HG02759 (cell line): Measurements from ENCODE around the gene SLC2A11.

ENCODE experiments used
- ATAC-seq: cut with Tn5 transposase; IDR thresholded peaks from one replicate; pipeline ENCODE4 v1.9.1; 2021; ENCODE audit warnings: mild to moderate bottlenecking, moderate library complexity; ENCODE audit not compliant: unreplicated experiment

Gene SLC2A11

DNA sequence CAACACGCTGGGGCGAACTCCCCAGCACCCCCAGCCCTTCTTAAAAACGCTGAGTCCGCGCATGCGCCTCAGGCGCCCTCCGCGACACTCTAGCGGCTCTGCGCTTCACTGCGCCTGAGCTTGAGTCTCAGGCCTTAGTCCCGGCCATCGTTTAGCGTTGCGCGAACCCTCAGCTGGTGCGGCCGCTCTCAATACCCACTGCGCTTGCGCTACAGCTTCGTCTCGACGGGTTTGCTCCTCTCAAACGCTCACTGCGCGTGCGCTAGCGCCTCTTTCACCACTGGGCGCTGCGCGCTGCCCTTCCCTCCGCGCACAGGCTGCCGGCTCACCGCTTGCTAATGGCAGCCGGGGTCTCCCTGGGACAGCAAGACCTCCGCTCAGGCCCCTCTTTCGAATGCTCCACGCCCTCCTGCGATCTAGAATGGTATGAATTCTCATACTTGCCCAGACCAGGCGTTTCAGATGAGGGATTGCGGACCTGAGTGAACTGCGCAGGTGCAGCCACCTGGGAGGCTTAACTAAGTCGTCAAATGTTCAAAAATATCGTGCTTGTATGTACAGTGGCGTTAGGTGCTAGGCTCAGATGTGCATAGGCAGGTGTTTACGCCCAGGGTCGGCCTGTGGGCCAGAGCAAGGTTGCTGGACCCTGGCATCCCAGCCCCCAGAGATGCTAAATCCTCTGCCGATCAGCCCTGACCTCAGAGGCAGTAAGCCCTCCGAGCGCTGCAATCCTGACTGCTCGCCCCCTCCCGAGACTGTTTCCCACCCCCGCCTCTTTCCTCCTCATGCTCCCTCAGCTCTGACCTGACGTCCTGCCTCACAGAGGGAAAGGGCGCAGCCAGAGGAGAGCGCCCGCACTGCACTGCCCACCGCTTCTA is at the start of gene SLC2A11:
Gene SLC2A11 (plus strand): TSS at position 270 of the 878 bp plus-strand sequence. CDS start 125 bp downstream, at position 395.
- peak; percentile 96 for ATAC-seq

DNA sequence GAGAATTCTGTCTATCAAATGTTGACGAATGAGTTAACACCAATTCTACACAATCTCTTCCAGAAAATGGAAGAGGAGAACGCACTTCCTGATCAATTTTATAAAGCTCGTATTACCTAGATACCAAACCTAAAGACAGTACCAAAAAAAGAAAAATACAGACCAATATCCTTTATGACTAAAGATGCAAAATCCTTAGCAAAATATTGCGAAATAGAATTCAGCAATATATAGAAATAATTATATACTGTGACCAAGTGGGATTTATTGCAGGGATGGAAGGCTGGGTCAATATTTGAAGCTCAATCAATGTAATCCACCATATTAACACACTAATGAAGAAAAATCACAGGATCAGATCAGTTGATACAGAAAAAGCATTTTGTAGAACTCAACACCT is 45.3 kb upstream of the SLC2A11 start:
- no peak for ATAC-seq

GRCh38 chr22:23815541-23816155 is 42.0 kb upstream of the SLC2A11 start:
- ATAC-seq = no peak

DNA sequence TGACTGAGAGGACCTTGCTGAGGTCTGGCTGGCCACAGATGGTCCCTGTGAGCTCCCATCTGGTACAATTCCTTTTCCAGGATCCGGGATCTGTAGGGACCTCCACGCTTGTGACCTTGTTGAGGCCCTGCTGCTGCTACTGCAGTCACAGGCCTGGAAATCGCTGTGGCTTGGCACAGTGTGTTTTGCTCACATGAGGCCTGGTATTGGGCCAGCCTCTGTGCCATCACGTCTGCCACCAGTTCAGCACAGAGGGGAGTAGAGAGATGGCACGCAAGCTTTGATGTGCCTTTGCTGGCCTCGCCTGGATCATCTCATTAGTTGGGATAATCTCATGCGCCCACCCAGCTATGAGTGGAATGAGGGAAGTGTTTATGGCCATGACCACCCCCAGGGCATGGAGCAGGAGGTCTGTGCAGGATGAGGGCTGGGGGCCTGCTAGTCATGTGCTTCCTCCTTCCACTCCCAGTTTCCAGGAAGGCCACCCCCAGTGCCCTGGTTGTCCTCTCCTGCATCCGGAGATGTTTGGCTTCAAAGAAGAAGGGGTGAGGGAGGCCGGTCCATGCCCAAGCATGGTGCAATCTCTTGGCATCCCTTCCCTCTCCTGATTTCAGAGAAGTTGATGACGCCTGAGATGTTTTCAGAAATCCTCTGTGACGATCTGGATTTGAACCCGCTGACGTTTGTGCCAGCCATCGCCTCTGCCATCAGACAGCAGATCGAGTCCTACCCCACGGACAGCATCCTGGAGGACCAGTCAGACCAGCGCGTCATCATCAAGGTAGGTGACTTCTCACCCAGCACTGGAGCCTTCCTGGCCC is 41.3 kb upstream of the SLC2A11 start:
- ATAC-seq = no peak

DNA sequence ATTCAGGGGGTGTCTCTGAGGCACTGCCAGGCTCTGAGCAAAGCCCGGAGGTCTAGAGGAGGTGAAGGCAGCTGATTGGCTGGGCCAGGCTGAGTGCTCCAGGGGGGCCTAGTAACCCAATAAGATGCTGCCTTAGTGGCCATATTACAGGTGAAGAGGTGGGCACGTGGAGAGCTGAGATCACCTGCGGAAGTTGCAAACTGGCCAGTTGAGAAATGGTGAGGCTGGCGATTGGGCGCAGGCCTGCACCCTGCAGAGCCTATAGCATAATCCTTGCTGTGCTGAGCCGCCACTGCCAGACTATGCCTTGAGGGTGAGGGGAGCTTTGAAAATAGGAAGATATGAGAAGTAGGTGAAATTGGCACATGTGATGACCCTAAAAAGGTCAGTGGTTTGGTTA is 40.5 kb upstream of the SLC2A11 start:
- ATAC-seq = no peak

GRCh38 chr22:23818541-23818940 is 39.1 kb upstream of the SLC2A11 start:
- ATAC-seq = no peak

DNA sequence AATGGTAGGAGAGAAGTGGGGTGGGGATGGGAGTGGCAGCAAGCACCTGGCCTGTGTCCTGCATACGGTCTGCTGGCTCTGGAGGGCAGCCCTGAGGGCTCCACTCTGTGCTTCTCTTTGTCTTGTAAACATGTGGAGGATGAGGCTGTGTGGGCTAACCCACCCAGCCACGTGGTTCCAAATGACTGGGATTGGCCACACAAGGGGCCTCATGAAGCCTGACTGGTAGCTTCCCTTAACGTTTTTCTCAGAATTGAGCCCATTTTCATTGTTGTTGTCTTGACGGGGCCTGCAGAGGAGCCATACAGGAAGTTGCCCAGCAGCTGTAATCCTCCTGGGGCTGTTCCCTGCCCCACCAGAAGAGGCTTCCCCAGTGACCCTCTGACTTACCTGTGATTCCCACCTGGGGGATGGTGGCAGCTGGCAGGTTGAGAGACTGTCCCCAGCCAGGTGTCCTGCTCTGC is 36.9 kb upstream of the SLC2A11 start:
- ATAC-seq = no peak

GRCh38 chr22:23822101-23822671 is 35.5 kb upstream of the SLC2A11 start:
- no peak for ATAC-seq

DNA sequence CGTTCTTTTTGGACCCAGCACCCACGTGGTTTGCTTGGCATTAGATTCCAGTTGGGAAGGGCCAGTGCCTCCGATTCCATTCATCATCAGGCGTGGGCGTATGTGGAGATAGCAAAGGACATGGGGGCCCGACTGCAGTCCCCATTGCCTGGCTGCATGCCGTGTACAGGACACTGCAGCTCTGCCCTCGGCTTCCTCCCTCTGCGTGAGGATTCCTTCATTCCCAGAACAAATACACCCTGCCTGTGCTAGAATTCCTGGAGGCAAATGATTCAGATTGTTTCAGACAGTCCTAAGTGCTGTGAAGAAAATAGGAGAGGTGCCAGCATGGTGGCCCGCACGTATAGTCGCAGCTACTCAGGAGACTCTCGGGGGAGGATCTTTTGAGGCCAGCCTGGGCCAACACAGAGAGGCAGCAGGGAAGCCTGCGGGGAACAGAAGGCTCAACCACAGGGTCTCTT is 34.3 kb upstream of the SLC2A11 start:
- ATAC-seq = no peak

DNA sequence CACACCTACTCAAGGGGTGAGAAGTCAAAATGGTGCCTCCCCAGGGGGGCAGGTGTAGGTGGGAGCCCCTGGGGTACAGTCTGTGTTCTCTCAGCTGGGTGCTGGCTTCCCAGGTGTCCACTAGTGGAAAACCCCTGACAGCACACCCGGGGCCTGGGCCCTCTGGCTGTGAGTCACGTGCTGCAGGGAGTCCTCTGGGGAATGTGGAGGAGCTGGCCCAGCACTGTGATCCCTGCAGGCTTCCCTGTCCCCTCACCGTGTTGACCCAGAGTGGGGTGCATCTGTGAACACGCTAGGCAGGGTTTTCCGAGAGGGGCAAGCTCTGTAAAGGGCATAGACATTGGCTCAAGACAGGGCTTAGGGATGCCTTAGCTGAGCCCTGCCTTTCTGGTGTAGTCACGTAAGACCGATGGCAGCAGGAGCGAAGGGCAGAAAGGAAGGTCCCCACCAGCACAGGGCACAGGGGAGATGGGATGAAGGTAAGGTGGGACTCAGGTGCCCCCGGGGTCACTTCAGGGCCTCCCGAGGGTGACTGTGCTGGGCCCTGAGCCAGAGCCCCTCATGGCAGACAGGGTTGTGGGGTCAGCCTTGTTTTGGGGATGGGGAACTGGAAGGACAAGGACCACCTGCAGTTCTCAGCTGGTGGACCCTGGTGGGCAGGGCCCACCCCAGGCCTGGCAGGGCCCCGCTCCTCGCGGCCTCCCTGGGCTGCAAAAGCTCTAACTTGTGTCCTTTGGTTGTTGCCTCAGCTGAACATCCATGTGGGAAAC is 33.0 kb upstream of the SLC2A11 start:
- no peak for ATAC-seq

GRCh38 chr22:23825246-23825905 is 32.3 kb upstream of the SLC2A11 start:
- ATAC-seq = no peak

- ATAC-seq = no peak
Measured at GRCh38 chr22:23826510-23827350, 30.9 kb upstream of the SLC2A11 start.

- no peak for ATAC-seq
Measured at GRCh38 chr22:23827351-23827995, 30.2 kb upstream of the SLC2A11 start.

DNA sequence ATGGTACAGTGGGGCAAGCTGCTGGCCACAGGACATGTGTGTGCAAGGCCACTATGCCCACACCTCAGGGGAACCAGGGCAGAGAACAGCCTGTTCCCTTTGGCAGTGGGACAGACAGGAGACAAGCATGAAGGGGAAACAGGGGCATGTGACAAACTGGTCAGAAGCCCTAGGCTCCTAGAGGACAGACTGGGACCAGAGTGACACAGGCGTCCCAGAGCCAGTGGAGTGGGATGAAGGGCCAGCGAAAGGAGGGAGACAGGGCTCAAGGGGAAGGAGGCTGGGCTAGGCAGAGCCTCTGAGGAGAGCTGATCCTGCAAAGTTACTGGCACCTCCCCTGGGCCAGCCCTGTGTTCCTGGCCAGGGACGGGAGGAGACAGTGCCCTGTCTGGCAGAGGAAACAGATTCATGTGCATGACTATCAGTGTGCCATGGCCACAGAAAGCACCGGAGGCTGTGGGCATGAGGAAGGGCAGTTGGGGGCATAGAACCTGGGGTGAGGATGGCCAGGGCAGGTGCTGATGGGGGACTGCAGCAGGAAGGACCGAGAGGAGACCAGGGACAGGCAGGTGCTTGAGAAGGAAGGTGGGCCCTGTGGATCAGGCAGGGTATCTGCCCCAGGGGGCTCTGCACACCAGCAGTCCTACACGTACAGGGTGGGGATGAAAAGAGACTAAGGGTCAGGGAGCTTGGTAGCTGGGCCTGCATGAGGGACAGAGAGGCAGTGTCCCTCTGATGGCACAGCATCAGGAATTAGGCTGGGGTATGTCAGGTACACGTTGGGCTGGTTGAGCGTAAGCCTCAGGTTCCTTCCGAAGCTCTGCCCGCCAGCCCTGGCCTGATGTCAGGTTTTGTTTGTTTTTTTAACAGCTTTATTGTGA is 28.6 kb upstream of the SLC2A11 start:
- no peak for ATAC-seq

DNA sequence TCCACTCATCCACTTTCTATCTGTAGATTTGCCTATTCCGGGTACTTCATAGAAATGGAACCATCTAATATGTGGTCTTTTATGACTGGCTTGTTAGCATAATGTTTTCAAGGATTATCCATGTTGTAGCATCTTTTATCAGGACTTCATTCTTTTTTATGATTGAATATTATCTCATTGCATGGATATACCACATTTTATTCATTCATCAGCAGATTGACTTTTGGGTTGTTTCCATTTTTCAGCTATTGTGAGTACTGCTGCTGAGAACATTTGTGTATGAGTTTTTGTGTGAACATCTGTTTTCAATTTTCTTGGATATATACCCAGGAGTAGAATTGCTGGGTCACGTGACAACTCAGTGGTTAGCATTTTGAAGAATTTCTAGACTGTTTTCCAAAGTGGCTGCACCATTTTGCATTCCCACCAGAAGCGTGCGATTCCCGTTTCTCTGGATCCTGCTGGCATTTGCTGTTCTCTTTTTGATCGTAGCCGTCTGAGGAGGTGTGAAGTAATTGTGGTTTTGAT is 27.8 kb upstream of the SLC2A11 start:
- ATAC-seq = no peak

GRCh38 chr22:23831261-23831660 is 26.4 kb upstream of the SLC2A11 start:
- ATAC-seq = no peak

DNA sequence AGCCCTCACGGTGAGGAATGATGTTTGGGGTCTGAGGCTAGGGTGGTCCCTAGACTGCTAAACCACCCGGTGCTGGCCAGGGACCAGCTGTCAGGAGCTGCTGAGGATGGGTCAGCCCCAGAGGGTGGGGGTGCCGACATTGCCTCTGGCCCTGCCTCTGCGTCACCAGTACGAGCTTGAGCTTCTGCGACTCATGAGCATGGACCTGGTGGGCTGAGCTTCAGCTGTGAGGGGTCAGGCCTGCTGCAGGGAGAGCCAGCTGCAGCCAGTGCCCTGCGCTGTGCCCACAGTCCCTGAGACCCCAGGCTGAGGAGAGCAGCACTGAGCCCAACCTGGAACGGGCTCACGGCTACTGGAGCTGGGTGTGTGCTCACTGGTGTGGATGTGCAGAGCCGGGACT is 25.9 kb upstream of the SLC2A11 start:
- no peak for ATAC-seq
